HepG2 (cell line): ENCODE data around the gene MLST8. TPM values are rescaled to one million over a fixed set of nuclear protein-coding genes. Genes with fewer than 3 reads are reported as not detected.
A peak's percentile ranks its signal among the peaks of the same experiment; 100 is the strongest.

Source experiments
- ARNTL ChIP-seq: sonication (generic); formaldehyde crosslinking; IDR thresholded peaks from 2 replicates; pipeline ENCODE4 v1.4.0; 2020; ENCODE audit warnings: mild to moderate bottlenecking, missing genetic modification reagents
- CREB1 ChIP-seq, 2 experiments: fragments of 450-650 bp in 1 of 2; IDR thresholded peaks; 2 replicates each; pipeline ENCODE4 v1.6.1; 2016 to 2017; ENCODE audit warnings: control low read depth in 1 of 2, mild to moderate bottlenecking in 1 of 2, missing compliant biosample characterization in 1 of 2, missing genetic modification characterization in 1 of 2
- DNMT3B ChIP-seq: conservative IDR thresholded peaks from 2 replicates; pipeline ENCODE4 v1.6.1; 2016; ENCODE audit warnings: missing biosample characterization, control low read depth
- DZIP1 ChIP-seq: sonication (generic); formaldehyde crosslinking; IDR thresholded peaks from 2 replicates; pipeline ENCODE4 v1.5.0; 2020; ENCODE audit warnings: mild to moderate bottlenecking, missing genetic modification reagents
- GTF3A ChIP-seq: sonication (generic); formaldehyde crosslinking; conservative IDR thresholded peaks from 2 replicates; pipeline ENCODE4 v1.4.0; 2020; ENCODE audit warnings: mild to moderate bottlenecking, missing genetic modification reagents
- HCFC1 ChIP-seq: fragments of 150-350 bp; IDR thresholded peaks from 2 replicates; pipeline ENCODE4 v1.6.1; 2014; ENCODE audit warnings: low read depth, low read length
- MXI1 ChIP-seq: IDR thresholded peaks from 3 replicates; pipeline ENCODE4 v1.6.1; 2012; ENCODE audit warnings: low read depth, low read length, inconsistent platforms, borderline replicate concordance
- PCBP2 ChIP-seq: fragments of 200-400 bp; formaldehyde crosslinking; optimal IDR thresholded peaks from 2 replicates; pipeline ENCODE3; 2018; ENCODE audit warnings: low read length, low read depth; ENCODE audit not compliant: poor library complexity, severe bottlenecking
- RARG ChIP-seq: sonication (generic); formaldehyde crosslinking; IDR thresholded peaks from 2 replicates; pipeline ENCODE4 v1.4.0; 2020; ENCODE audit warnings: low read depth, mild to moderate bottlenecking, missing genetic modification reagents
- SRY ChIP-seq: sonication (generic); formaldehyde crosslinking; IDR thresholded peaks from 2 replicates; pipeline ENCODE4 v1.8.0; 2022; ENCODE audit warnings: mild to moderate bottlenecking, missing genetic modification reagents
- TAF1 ChIP-seq: sonication (generic); formaldehyde crosslinking; IDR thresholded peaks from 2 replicates; pipeline ENCODE4 v1.4.0; 2020; ENCODE audit warnings: missing genetic modification reagents
- TIGD3 ChIP-seq: sonication (generic); formaldehyde crosslinking; IDR thresholded peaks from 2 replicates; pipeline ENCODE4 v1.5.1; 2020; ENCODE audit warnings: mild to moderate bottlenecking, missing genetic modification reagents, borderline replicate concordance
- ZBTB21 ChIP-seq: sonication (generic); formaldehyde crosslinking; IDR thresholded peaks from 2 replicates; pipeline ENCODE4 v1.4.0; 2020; ENCODE audit warnings: missing genetic modification reagents
- ZBTB7A ChIP-seq: sonication (generic); formaldehyde crosslinking; IDR thresholded peaks from 2 replicates; pipeline ENCODE4 v1.8.0; 2022; ENCODE audit warnings: mild to moderate bottlenecking, missing genetic modification reagents
- ZNF251 ChIP-seq: sonication (generic); formaldehyde crosslinking; IDR thresholded peaks from 2 replicates; pipeline ENCODE4 v1.9.0; 2021; ENCODE audit warnings: mild to moderate bottlenecking, missing genetic modification reagents
- ZNF570 ChIP-seq: sonication (generic); formaldehyde crosslinking; IDR thresholded peaks from 2 replicates; pipeline ENCODE4 v1.4.0; 2020; ENCODE audit warnings: mild to moderate bottlenecking, missing genetic modification reagents, borderline replicate concordance
- ZNF629 ChIP-seq: sonication (generic); formaldehyde crosslinking; conservative IDR thresholded peaks from 2 replicates; pipeline ENCODE4 v1.5.0; 2020; ENCODE audit warnings: missing genetic modification reagents
- ZNF713 ChIP-seq: sonication (generic); formaldehyde crosslinking; IDR thresholded peaks from 2 replicates; pipeline ENCODE4 v1.4.0; 2020; ENCODE audit warnings: mild to moderate bottlenecking, missing genetic modification reagents
- polyA plus RNA-seq, 8 experiments: library from polyadenylated mRNA; depleted of rRNA in 3 of 8; stranded (reverse) in 7 of 8; unstranded in 1 of 8; fragments of >200 nt; fragmentation: Illumina TruSeq in 4 of 8; extraction: Trizol in 4 of 8; gene quantifications; 2 replicates each; pipeline versions ENCODE4 v1.2.1 to v1.2.3, GENCODE V29; 2011 to 2016; ENCODE audit warnings: low read depth in 4 of 8, missing spikeins in 1 of 8, mixed read lengths in 1 of 8; ENCODE audit not compliant: insufficient read depth in 1 of 8
- total RNA-seq, 5 experiments: library from RNA; depleted of rRNA; stranded (reverse); fragments of >200 nt; fragmentation: Illumina TruSeq; extraction: Trizol; gene quantifications; 2 replicates each; pipeline ENCODE4 v1.2.3, GENCODE V29; 2016; ENCODE audit warnings: low read depth in 1 of 5
- TF ChIP-seq, protein P1 (sequence below): sonication (generic); formaldehyde crosslinking; IDR thresholded peaks from 2 replicates; pipeline ENCODE4 v1.5.1; 2020; ENCODE audit warnings: mild to moderate bottlenecking, missing genetic modification reagents, borderline replicate concordance
- TF ChIP-seq, protein P2 (sequence below): sonication (generic); formaldehyde crosslinking; IDR thresholded peaks from 2 replicates; pipeline ENCODE4 v1.5.0; 2020; ENCODE audit warnings: mild to moderate bottlenecking, low read depth, missing genetic modification reagents, borderline replicate concordance

MLST8 gene
- total and polyA plus RNA-seq, 2 of the 13 experiments (the other 11 are each of a cell fraction or from before 2014, with no cell fraction given) = 30.8 to 72.7 TPM

GRCh38 chr16:2157480-2158261 is 47.6 kb upstream of the MLST8 start (continued):
- TF ChIP-seq DZIP1 (CRISPR knock-in tag) (no peak), ARNTL (CRISPR knock-in tag) (peak; percentile 69; the same call in 1 of the 2 replicates), TAF1 (peak; percentile 48), RARG (no peak), PCBP2 (no peak), ZNF570 (CRISPR knock-in tag) (no peak), ZNF629 (peak; percentile 49), MXI1 (peak; percentile 44; the same call in 1 of the 3 replicates), GTF3A (CRISPR knock-in tag) (no peak), HCFC1 (no peak), ZNF713 (no peak), ZNF251 (CRISPR knock-in tag) (no peak), CREB1 (IDR thresholded peaks at IDR 0.05) (no peak), CREB1 (CRISPR knock-in tag; IDR thresholded peaks at IDR 0.05) (no peak; the same call in 1 of the 2 replicates), TIGD3 (no peak), ZBTB7A (CRISPR knock-in tag) (no peak), SRY (CRISPR knock-in tag) (no peak), ZBTB21 (CRISPR knock-in tag) (no peak), DNMT3B (CRISPR knock-in tag) (no peak)
- TF ChIP-seq, protein P1, sequence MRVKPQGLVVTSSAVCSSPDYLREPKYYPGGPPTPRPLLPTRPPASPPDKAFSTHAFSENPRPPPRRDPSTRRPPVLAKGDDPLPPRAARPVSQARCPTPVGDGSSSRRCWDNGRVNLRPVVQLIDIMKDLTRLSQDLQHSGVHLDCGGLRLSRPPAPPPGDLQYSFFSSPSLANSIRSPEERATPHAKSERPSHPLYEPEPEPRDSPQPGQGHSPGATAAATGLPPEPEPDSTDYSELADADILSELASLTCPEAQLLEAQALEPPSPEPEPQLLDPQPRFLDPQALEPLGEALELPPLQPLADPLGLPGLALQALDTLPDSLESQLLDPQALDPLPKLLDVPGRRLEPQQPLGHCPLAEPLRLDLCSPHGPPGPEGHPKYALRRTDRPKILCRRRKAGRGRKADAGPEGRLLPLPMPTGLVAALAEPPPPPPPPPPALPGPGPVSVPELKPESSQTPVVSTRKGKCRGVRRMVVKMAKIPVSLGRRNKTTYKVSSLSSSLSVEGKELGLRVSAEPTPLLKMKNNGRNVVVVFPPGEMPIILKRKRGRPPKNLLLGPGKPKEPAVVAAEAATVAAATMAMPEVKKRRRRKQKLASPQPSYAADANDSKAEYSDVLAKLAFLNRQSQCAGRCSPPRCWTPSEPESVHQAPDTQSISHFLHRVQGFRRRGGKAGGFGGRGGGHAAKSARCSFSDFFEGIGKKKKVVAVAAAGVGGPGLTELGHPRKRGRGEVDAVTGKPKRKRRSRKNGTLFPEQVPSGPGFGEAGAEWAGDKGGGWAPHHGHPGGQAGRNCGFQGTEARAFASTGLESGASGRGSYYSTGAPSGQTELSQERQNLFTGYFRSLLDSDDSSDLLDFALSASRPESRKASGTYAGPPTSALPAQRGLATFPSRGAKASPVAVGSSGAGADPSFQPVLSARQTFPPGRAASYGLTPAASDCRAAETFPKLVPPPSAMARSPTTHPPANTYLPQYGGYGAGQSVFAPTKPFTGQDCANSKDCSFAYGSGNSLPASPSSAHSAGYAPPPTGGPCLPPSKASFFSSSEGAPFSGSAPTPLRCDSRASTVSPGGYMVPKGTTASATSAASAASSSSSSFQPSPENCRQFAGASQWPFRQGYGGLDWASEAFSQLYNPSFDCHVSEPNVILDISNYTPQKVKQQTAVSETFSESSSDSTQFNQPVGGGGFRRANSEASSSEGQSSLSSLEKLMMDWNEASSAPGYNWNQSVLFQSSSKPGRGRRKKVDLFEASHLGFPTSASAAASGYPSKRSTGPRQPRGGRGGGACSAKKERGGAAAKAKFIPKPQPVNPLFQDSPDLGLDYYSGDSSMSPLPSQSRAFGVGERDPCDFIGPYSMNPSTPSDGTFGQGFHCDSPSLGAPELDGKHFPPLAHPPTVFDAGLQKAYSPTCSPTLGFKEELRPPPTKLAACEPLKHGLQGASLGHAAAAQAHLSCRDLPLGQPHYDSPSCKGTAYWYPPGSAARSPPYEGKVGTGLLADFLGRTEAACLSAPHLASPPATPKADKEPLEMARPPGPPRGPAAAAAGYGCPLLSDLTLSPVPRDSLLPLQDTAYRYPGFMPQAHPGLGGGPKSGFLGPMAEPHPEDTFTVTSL = 0 out of 2 replicates have a peak, but pooled peaks have one; percentile 44
- TF ChIP-seq, protein P2, sequence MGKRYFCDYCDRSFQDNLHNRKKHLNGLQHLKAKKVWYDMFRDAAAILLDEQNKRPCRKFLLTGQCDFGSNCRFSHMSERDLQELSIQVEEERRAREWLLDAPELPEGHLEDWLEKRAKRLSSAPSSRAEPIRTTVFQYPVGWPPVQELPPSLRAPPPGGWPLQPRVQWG (CRISPR knock-in tag) = no peak
